ENCODE results near the gene ADH7. TPM values are rescaled to one million over a fixed set of nuclear protein-coding genes. Genes with fewer than 3 reads are reported as not detected.

ADH7 gene
- total RNA-seq, 4 donors from 2014 or later = 0.13 to 9.9 (median 1.2) TPM; not detected in 1

DNA sequence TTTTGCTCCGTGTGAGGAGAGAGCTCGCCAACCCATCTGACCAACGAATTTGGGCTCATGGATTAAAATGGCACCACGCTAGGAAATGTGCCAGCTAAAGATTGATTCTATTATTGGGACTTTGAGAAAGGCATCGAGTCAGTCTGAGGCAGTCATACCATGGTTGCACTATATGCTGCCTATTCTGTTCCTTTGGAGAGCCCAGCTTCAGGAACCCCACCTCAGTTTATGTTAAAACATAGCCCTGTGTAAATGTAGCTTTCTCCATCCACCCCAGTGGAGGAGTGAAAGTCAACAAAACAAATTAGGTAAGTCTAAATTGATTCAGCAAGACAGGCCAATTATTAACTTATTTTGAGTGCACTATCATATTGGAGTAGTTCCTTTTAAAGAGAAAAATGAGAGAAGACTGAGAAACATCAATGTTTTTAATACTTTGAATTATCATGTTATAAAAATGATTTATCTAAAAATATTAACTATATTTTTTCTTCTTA is 24.5 kb upstream of the ADH7 start:
- H3K9me3 ChIP-seq = no peaks in the 10 kb centered on the region
- H3K27ac ChIP-seq = no peak overlapping the region
- H3K36me3 ChIP-seq = no peaks in the 10 kb centered on the region
- H3K4me3 ChIP-seq = no peak overlapping the region
- 69% methylated on average over 5 of the region's 5 CpGs; no CpG with 5 or more reads in 1 of the 2 donors for WGBS, 2 donors (ENCODE audit: low coverage in 1 of 2)
- TF ChIP-seq EP300 (IDR thresholded peaks at IDR 0.05) (no peak), POLR2AphosphoS5 (IDR thresholded peaks at IDR 0.05) (no peak), CTCF (IDR thresholded peaks at IDR 0.05) (no peak), POLR2A (IDR thresholded peaks at IDR 0.05) (no peak)
- H3K4me1 ChIP-seq = peaks cover 0 to 4% (median 0%) of the 10 kb centered on the region in 3 donors
- no peaks in the 10 kb centered on the region for H3K27me3 ChIP-seq
- ATAC-seq = no peak

GRCh38 chr4:99458911-99459447 is 23.8 kb upstream of the ADH7 start:
- Histone ChIP-seq H3K9me3 (no peaks in the 10 kb centered on the region), H3K4me3 (no peak overlapping the region), H3K4me1 (peaks cover 0 to 4% (median 0%) of the 10 kb centered on the region in 3 donors), H3K27ac (no peak overlapping the region), H3K36me3 (no peaks in the 10 kb centered on the region), H3K27me3 (no peaks in the 10 kb centered on the region)
- ATAC-seq = no peak
- whole genome bisulfite sequencing, 2 donors (ENCODE audit: low coverage in 1 of 2) = 76 to 77% methylated on average over 5 to 6 of the region's 6 CpGs
- TF ChIP-seq CTCF (IDR thresholded peaks at IDR 0.05) = no peak
- no peak for TF ChIP-seq POLR2AphosphoS5 (IDR thresholded peaks at IDR 0.05)
- TF ChIP-seq POLR2A (IDR thresholded peaks at IDR 0.05) = no peak
- TF ChIP-seq EP300 (IDR thresholded peaks at IDR 0.05) = no peak

DNA sequence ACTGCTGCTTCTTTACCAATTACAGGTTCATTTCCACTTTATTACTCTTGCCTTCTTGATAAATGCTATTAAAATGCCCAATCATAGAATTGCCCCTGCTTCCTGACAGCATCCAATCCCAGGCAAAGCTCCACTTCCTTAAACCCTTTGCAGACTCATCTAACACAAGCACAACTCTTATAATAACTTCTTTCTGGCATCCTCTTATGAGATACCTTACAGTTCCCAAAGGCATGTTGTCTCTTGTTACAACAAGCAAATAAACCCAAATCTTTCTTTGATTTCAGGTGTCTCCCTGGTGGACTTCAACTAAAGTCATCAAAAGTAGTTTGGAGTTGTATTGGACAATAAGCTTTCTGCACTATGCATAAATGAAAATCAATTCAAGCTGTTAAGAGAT is 22.5 kb upstream of the ADH7 start:
- Histone ChIP-seq H3K4me3 (no peak overlapping the region), H3K27me3 (no peaks in the 10 kb centered on the region), H3K36me3 (no peaks in the 10 kb centered on the region), H3K4me1 (peaks cover 0 to 1% (median 0%) of the 10 kb centered on the region in 3 donors), H3K27ac (no peak overlapping the region), H3K9me3 (peaks cover 0 to 5% (median 0%) of the 10 kb centered on the region in 3 donors)
- TF ChIP-seq POLR2A (IDR thresholded peaks at IDR 0.05) (no peak), CTCF (IDR thresholded peaks at IDR 0.05) (no peak), POLR2AphosphoS5 (IDR thresholded peaks at IDR 0.05) (no peak), EP300 (IDR thresholded peaks at IDR 0.05) (no peak)
- no peak for ATAC-seq

- Histone ChIP-seq H3K36me3 (no peaks in the 10 kb centered on the region), H3K27me3 (no peaks in the 10 kb centered on the region), H3K9me3 (peaks cover 0 to 9% (median 0%) of the 10 kb centered on the region in 3 donors), H3K4me3 (no peak overlapping the region), H3K27ac (no peak overlapping the region), H3K4me1 (no peaks in the 10 kb centered on the region)
- 63 to 100% methylated on average over 1 to 2 of the region's 4 CpGs for WGBS, 2 donors (ENCODE audit: low coverage in 1 of 2)
- no peak for ATAC-seq
- TF ChIP-seq EP300 (IDR thresholded peaks at IDR 0.05) = no peak
- TF ChIP-seq POLR2A (IDR thresholded peaks at IDR 0.05) = no peak
- TF ChIP-seq POLR2AphosphoS5 (IDR thresholded peaks at IDR 0.05) = no peak
- TF ChIP-seq CTCF (IDR thresholded peaks at IDR 0.05) = no peak
Measured at GRCh38 chr4:99457270-99457669, 22.1 kb upstream of the ADH7 start.

- Histone ChIP-seq H3K4me3 (no peak overlapping the region), H3K9me3 (peaks cover 0 to 10% (median 0%) of the 10 kb centered on the region in 3 donors), H3K4me1 (peaks cover 0 to 14% (median 7%) of the 10 kb centered on the region in 3 donors), H3K27ac (peak overlapping the region in 2 of 4 donors; percentile 8 to 50), H3K36me3 (no peaks in the 10 kb centered on the region), H3K27me3 (no peaks in the 10 kb centered on the region)
- ATAC-seq = no peak
- TF ChIP-seq CTCF (IDR thresholded peaks at IDR 0.05) (no peak), POLR2A (IDR thresholded peaks at IDR 0.05) (no peak), POLR2AphosphoS5 (IDR thresholded peaks at IDR 0.05) (no peak), EP300 (IDR thresholded peaks at IDR 0.05) (no peak)
- 86 to 96% methylated on average over 1 to 3 of the region's 3 CpGs for WGBS, 2 donors (ENCODE audit: low coverage in 1 of 2)
Measured at GRCh38 chr4:99447513-99447912, 12.4 kb upstream of the ADH7 start.

All from gastroesophageal sphincter (tissue), 4 donors.